ENCODE measurements around the gene C10orf71.

C10orf71 gene

GRCh38 chr10:49332333-49332732, 33.4 kb downstream of the C10orf71 start:
- no peak for DNase-seq (ENCODE audit: low read depth, low spot score)

GRCh38 chr10:49332768-49333167, 33.8 kb downstream of the C10orf71 start:
- no peak for DNase-seq (ENCODE audit: low read depth, low spot score)

GRCh38 chr10:49333192-49333591, 34.2 kb downstream of the C10orf71 start:
- no peak for DNase-seq (ENCODE audit: low read depth, low spot score)

- DNase-seq (ENCODE audit: low read depth, low spot score), result no peak
Measured at GRCh38 chr10:49334964-49335363, 36.0 kb downstream of the C10orf71 start.

- DNase-seq (ENCODE audit: low read depth, low spot score), result no peak
Measured at GRCh38 chr10:49335364-49335972, 36.5 kb downstream of the C10orf71 start.

GRCh38 chr10:49338604-49339003, 39.6 kb downstream of the C10orf71 start:
- DNase-seq (ENCODE audit: low read depth, low spot score), result no peak

- no peak for DNase-seq (ENCODE audit: low read depth, low spot score)
Measured at GRCh38 chr10:49344840-49345239, 45.9 kb downstream of the C10orf71 start.

GRCh38 chr10:49347342-49347741, 48.4 kb downstream of the C10orf71 start:
- no peak for DNase-seq (ENCODE audit: low read depth, low spot score)

- no peak for DNase-seq (ENCODE audit: low read depth, low spot score)
Measured at GRCh38 chr10:49347827-49348226, 48.9 kb downstream of the C10orf71 start.

GRCh38 chr10:49348593-49348992, 49.6 kb downstream of the C10orf71 start:
- DNase-seq (ENCODE audit: low read depth, low spot score), result no peak

- no peak for DNase-seq (ENCODE audit: low read depth, low spot score)
Measured at GRCh38 chr10:49349390-49349789, 50.4 kb downstream of the C10orf71 start.

GRCh38 chr10:49350138-49350537, 51.2 kb downstream of the C10orf71 start:
- no peak for DNase-seq (ENCODE audit: low read depth, low spot score)

- no peak for DNase-seq (ENCODE audit: low read depth, low spot score)
Measured at GRCh38 chr10:49350846-49351532, 52.0 kb downstream of the C10orf71 start.

- DNase-seq (ENCODE audit: low read depth, low spot score), result no peak
Measured at GRCh38 chr10:49351669-49352068, 52.7 kb downstream of the C10orf71 start.

- no peak for DNase-seq (ENCODE audit: low read depth, low spot score)
Measured at GRCh38 chr10:49352323-49352722, 53.4 kb downstream of the C10orf71 start.

GRCh38 chr10:49353026-49353894, 54.3 kb downstream of the C10orf71 start:
- DNase-seq (ENCODE audit: low read depth, low spot score), result no peak

GRCh38 chr10:49353895-49354566, 55.1 kb downstream of the C10orf71 start:
- DNase-seq (ENCODE audit: low read depth, low spot score), result no peak

- DNase-seq (ENCODE audit: low read depth, low spot score), result no peak
Measured at GRCh38 chr10:49354593-49354992, 55.6 kb downstream of the C10orf71 start.

GRCh38 chr10:49355221-49355620, 56.3 kb downstream of the C10orf71 start:
- no peak for DNase-seq (ENCODE audit: low read depth, low spot score)

- DNase-seq (ENCODE audit: low read depth, low spot score), result no peak
Measured at GRCh38 chr10:49356181-49356580, 57.2 kb downstream of the C10orf71 start.

- no peak for DNase-seq (ENCODE audit: low read depth, low spot score)
Measured at GRCh38 chr10:49356944-49357343, 58.0 kb downstream of the C10orf71 start.

- no peak for DNase-seq (ENCODE audit: low read depth, low spot score)
Measured at GRCh38 chr10:49357910-49358309, 58.9 kb downstream of the C10orf71 start.
